Measurements from ENCODE around the gene NRXN3. TPM values are rescaled to one million over a fixed set of nuclear protein-coding genes. Genes with fewer than 3 reads are reported as not detected.
A peak's percentile ranks its signal among the peaks of the same experiment; 100 is the strongest.

Gene NRXN3
- total RNA-seq, 2 donors from 2014 or later: 1.3 to 2.3 TPM

- Histone ChIP-seq H3K27ac (no peak overlapping the region), H3K36me3 (replicated peaks in 1 of 2; ENCODE audit: insufficient read depth in 1 of 2, low read depth in 2 of 2) (no peaks in the 10 kb centered on the region)
Observed at GRCh38 chr14:78363008-78363407, 192.8 kb downstream of the NRXN3 start.

DNA sequence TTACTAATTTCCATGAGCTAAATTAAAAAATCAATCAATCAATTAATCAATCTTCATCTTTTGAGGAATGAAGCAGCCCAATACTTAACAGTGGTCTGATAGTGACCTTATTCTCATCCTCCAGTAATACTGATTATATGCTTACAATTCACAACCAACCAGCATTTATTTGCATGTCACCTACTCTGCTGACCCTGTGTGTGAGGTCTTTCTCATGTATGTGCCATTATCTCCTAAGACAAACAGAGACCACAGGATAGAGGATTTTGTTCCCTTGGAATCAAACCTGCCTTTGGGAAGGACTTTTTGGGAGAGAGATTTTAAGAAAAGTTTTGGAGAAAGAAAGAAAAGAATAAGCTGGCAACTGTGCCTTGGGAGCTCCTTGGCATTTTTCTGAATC lies 197.2 kb downstream of the NRXN3 start:
- Histone ChIP-seq H3K27ac (no peak overlapping the region), H3K4me1 (no peaks in the 10 kb centered on the region), H3K36me3 (replicated peaks in 1 of 2; ENCODE audit: insufficient read depth in 1 of 2, low read depth in 2 of 2) (no peaks in the 10 kb centered on the region), H3K4me3 (no peak overlapping the region), H3K27me3 (no peaks in the 10 kb centered on the region), H3K9me3 (no peaks in the 10 kb centered on the region)
- intact Hi-C loops (cut with DNase I): no loop called here
- no peak for ATAC-seq
- no peak for TF ChIP-seq POLR2A (IDR thresholded peaks at IDR 0.05)
- TF ChIP-seq, protein P1, sequence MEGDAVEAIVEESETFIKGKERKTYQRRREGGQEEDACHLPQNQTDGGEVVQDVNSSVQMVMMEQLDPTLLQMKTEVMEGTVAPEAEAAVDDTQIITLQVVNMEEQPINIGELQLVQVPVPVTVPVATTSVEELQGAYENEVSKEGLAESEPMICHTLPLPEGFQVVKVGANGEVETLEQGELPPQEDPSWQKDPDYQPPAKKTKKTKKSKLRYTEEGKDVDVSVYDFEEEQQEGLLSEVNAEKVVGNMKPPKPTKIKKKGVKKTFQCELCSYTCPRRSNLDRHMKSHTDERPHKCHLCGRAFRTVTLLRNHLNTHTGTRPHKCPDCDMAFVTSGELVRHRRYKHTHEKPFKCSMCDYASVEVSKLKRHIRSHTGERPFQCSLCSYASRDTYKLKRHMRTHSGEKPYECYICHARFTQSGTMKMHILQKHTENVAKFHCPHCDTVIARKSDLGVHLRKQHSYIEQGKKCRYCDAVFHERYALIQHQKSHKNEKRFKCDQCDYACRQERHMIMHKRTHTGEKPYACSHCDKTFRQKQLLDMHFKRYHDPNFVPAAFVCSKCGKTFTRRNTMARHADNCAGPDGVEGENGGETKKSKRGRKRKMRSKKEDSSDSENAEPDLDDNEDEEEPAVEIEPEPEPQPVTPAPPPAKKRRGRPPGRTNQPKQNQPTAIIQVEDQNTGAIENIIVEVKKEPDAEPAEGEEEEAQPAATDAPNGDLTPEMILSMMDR (IDR thresholded peaks at IDR 0.05): no peak
- no peak for DNase-seq

More at GRCh38 chr14:78363008-78363407, 192.8 kb downstream of the NRXN3 start:
- DNase-seq (no peak), ATAC-seq (no peak)
- Histone ChIP-seq H3K4me1 (no peaks in the 10 kb centered on the region), H3K27me3 (no peaks in the 10 kb centered on the region), H3K9me3 (no peaks in the 10 kb centered on the region), H3K4me3 (no peak overlapping the region)
- TF ChIP-seq, protein P1 (IDR thresholded peaks at IDR 0.05): no peak
- TF ChIP-seq POLR2A (IDR thresholded peaks at IDR 0.05): no peak
- intact Hi-C loops (cut with DNase I): no loop called here
- 70 to 87% methylated on average over 4 of the region's 4 CpGs for whole genome bisulfite sequencing, 2 donors

DNA sequence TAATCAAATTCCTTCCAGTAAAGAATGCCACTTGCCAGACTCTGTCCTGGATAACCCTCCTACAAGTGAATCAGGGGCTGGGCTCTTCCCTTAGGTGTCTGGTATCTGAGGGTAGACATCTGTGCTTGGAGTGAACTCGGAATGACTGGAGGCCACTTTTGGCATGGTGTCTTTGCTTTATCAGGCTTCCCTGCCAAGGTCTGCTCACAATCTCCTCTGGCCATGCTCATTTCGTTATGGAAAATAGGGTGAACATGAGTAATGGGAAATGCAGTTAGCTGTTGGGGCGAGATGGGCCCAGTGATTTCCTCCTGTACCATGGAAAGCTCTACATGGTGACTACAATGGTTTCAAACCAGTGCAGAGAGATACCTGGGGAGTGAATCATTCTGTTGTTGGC lies 212.9 kb downstream of the NRXN3 start:
- intact Hi-C loops (cut with DNase I): no loop called here
- no peak for DNase-seq
- H3K27me3 ChIP-seq: no peaks in the 10 kb centered on the region
- H3K9me3 ChIP-seq: no peaks in the 10 kb centered on the region
- no peak overlapping the region for H3K4me3 ChIP-seq
- H3K4me1 ChIP-seq: no peaks in the 10 kb centered on the region
- H3K27ac ChIP-seq: no peak overlapping the region
- TF ChIP-seq, protein P1 (IDR thresholded peaks at IDR 0.05): no peak
- no peak for TF ChIP-seq POLR2A (IDR thresholded peaks at IDR 0.05)
- 54 to 61% methylated on average over 3 of the region's 3 CpGs for WGBS, 2 donors
- ATAC-seq: no peak
- H3K36me3 ChIP-seq (replicated peaks in 1 of 2; ENCODE audit: insufficient read depth in 1 of 2, low read depth in 2 of 2): no peaks in the 10 kb centered on the region

GRCh38 chr14:78398216-78398615 lies 228.0 kb downstream of the NRXN3 start:
- no peak overlapping the region for H3K4me3 ChIP-seq
- H3K4me1 ChIP-seq: no peaks in the 10 kb centered on the region
- DNase-seq (no peak), ATAC-seq (no peak)
- WGBS, 2 donors: 36 to 50% methylated on average over 1 of the region's 1 CpG
- H3K9me3 ChIP-seq: no peaks in the 10 kb centered on the region
- no peak overlapping the region for H3K27ac ChIP-seq
- H3K27me3 ChIP-seq: no peaks in the 10 kb centered on the region
- H3K36me3 ChIP-seq (replicated peaks in 1 of 2; ENCODE audit: insufficient read depth in 1 of 2, low read depth in 2 of 2): no peaks in the 10 kb centered on the region
- intact Hi-C loops (cut with DNase I): no loop called here
- TF ChIP-seq POLR2A (IDR thresholded peaks at IDR 0.05): no peak
- TF ChIP-seq, protein P1 (IDR thresholded peaks at IDR 0.05): no peak

DNA sequence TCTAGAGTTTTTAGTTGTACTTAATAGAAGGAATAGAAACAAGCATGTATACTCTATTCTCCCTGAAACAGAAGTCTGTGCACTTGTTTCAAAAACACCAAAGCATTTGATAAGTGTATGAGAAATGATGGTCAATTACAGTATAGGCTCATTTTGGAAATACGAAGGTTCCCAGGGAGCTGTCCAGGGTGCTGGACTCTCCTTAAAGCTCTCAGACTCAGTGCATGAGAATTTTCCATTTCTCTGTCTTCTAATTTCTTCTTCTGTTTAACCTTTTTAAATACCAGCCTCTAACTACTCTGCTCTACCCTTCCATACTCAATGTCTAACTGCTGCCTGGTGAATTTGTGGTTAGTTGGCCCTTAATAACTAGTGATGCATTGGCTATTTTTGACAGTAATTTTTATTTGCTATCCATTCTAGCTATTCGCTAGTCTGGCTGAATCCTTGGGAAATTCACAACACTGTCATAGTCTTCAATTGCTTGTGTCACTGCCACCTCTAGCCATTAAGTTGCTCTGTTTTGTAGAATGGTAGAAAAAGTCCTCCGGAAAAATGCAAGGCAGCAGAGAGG lies 229.2 kb downstream of the NRXN3 start:
- Histone ChIP-seq H3K27ac (no peak overlapping the region), H3K4me1 (no peaks in the 10 kb centered on the region), H3K27me3 (no peaks in the 10 kb centered on the region), H3K36me3 (replicated peaks in 1 of 2; ENCODE audit: insufficient read depth in 1 of 2, low read depth in 2 of 2) (no peaks in the 10 kb centered on the region), H3K4me3 (no peak overlapping the region), H3K9me3 (no peaks in the 10 kb centered on the region)
- DNase-seq: peak in 1 of 4 donors; percentile 10
- ATAC-seq: no peak
- no peak for TF ChIP-seq POLR2A (IDR thresholded peaks at IDR 0.05)
- TF ChIP-seq, protein P1 (IDR thresholded peaks at IDR 0.05): no peak
- intact Hi-C loops (cut with DNase I): no loop called here
- 44 to 56% methylated on average over 3 of the region's 3 CpGs for WGBS, 2 donors

Measured in body of pancreas (tissue), 4 donors.